Mesenchymal stem cell (in vitro differentiated cells and primary cell): ENCODE results near the gene CR1.
"Not testable (repeated sequence)": the region's sequence is repeated elsewhere in the genome, so short reads cannot be mapped to it uniquely, and the experiment has no call there.

Experiments
- DNase-seq: peaks from one replicate; pipeline ENCODE4 v3.0.0-alpha.2; 2013
- H2AFZ ChIP-seq: one replicate; pipeline ENCODE4 v1.6.1; 2013; ENCODE audit warnings: low read depth, mild to moderate bottlenecking, control low read depth, inconsistent platforms, low read length, moderate library complexity
- H2AK5ac ChIP-seq: 2 replicates; pipeline ENCODE4 v1.6.1; 2013; ENCODE audit warnings: low read length, moderate library complexity, mild to moderate bottlenecking, inconsistent platforms; ENCODE audit not compliant: severe bottlenecking
- H2BK120ac ChIP-seq: one replicate; pipeline ENCODE4 v1.6.1; 2013; ENCODE audit warnings: low read depth, mild to moderate bottlenecking, inconsistent platforms, low read length, moderate library complexity
- H2BK12ac ChIP-seq, 2 experiments: one replicate each; pipeline ENCODE4 v1.6.1; 2013; ENCODE audit warnings: inconsistent platforms in 2 of 2, low read length in 2 of 2, mild to moderate bottlenecking in 2 of 2, moderate library complexity in 2 of 2, control low read depth in 1 of 2
- H2BK15ac ChIP-seq: one replicate; pipeline ENCODE4 v1.6.1; 2013; ENCODE audit warnings: mild to moderate bottlenecking, low read depth, inconsistent platforms; ENCODE audit not compliant: poor library complexity, severe bottlenecking
- H2BK5ac ChIP-seq: 2 replicates; pipeline ENCODE4 v1.6.1; 2013; ENCODE audit warnings: low read depth, mild to moderate bottlenecking, low read length, control low read depth, inconsistent platforms; ENCODE audit not compliant: poor library complexity, severe bottlenecking
- H3K14ac ChIP-seq, 2 experiments: one replicate each; pipeline ENCODE4 v1.6.1; 2013; ENCODE audit warnings: inconsistent platforms in 2 of 2, low read length in 2 of 2, control low read depth in 1 of 2, mild to moderate bottlenecking in 1 of 2, moderate library complexity in 1 of 2
- H3K18ac ChIP-seq, 2 experiments: one replicate each; pipeline ENCODE4 v1.6.1; 2013; ENCODE audit warnings: inconsistent platforms in 2 of 2, low read length in 2 of 2, control low read depth in 1 of 2, low read depth in 1 of 2, mild to moderate bottlenecking in 1 of 2
- H3K23ac ChIP-seq, 2 experiments: one replicate each; pipeline ENCODE4 v1.6.1; 2013; ENCODE audit warnings: inconsistent platforms in 2 of 2, low read length in 2 of 2, mild to moderate bottlenecking in 2 of 2, moderate library complexity in 2 of 2, control low read depth in 1 of 2
- H3K27ac ChIP-seq: 2 replicates; pipeline ENCODE4 v1.5.1; 2013; ENCODE audit warnings: mild to moderate bottlenecking, moderate library complexity, low read length, control low read depth, inconsistent platforms; ENCODE audit not compliant: poor library complexity, severe bottlenecking
- H3K27me3 ChIP-seq, 2 experiments: 2 replicates each; pipeline versions ENCODE4 v1.6.1 to v1.7.0; 2013; ENCODE audit warnings: low read length in 2 of 2, mild to moderate bottlenecking in 2 of 2, moderate library complexity in 2 of 2, control low read depth in 1 of 2, inconsistent platforms in 1 of 2; ENCODE audit not compliant: control insufficient read depth in 1 of 2, insufficient read depth in 1 of 2
- H3K36me3 ChIP-seq, 2 experiments: 2 replicates each; pipeline versions ENCODE4 v1.6.1 to v1.7.0; 2013; ENCODE audit warnings: low read length in 2 of 2, control low read depth in 1 of 2, inconsistent platforms in 1 of 2, low read depth in 1 of 2, mild to moderate bottlenecking in 1 of 2; ENCODE audit not compliant: insufficient read depth in 2 of 2, control insufficient read depth in 1 of 2
- H3K4ac ChIP-seq, 2 experiments: one replicate each; pipeline ENCODE4 v1.6.1; 2013; ENCODE audit warnings: inconsistent platforms in 2 of 2, low read length in 2 of 2, mild to moderate bottlenecking in 2 of 2, moderate library complexity in 2 of 2, control low read depth in 1 of 2, low read depth in 1 of 2
- H3K4me1 ChIP-seq: 2 replicates; pipeline ENCODE4 v1.6.1; 2013; ENCODE audit warnings: low read depth, low read length, control low read depth; ENCODE audit not compliant: control insufficient read depth, insufficient read depth
- H3K4me2 ChIP-seq: 2 replicates; pipeline ENCODE4 v1.6.1; 2013; ENCODE audit warnings: low read length, mild to moderate bottlenecking, inconsistent platforms; ENCODE audit not compliant: poor library complexity, severe bottlenecking
- H3K4me3 ChIP-seq, 2 experiments: 2 replicates each; pipeline versions ENCODE4 v1.5.1 to v1.7.0; 2013; ENCODE audit warnings: low read length in 2 of 2, mild to moderate bottlenecking in 2 of 2, control low read depth in 1 of 2, low read depth in 1 of 2; ENCODE audit not compliant: insufficient read depth in 1 of 2
- H3K79me1 ChIP-seq: replicated peaks from 2 replicates; pipeline ENCODE4 v1.6.1; 2013; ENCODE audit warnings: mild to moderate bottlenecking, control low read depth, low read length, inconsistent platforms; ENCODE audit not compliant: poor library complexity, severe bottlenecking
- H3K9ac ChIP-seq: 2 replicates; pipeline ENCODE4 v1.7.0; 2013; ENCODE audit warnings: mild to moderate bottlenecking, low read length, moderate library complexity
- H3K9me3 ChIP-seq: 2 replicates; pipeline ENCODE4 v1.7.0; 2013; ENCODE audit warnings: mild to moderate bottlenecking, low read length; ENCODE audit not compliant: control insufficient read depth
- H4K8ac ChIP-seq: one replicate; pipeline ENCODE4 v1.6.1; 2013; ENCODE audit warnings: inconsistent platforms, mild to moderate bottlenecking, low read length, moderate library complexity
- H4K91ac ChIP-seq: one replicate; pipeline ENCODE4 v1.6.1; 2013; ENCODE audit warnings: mild to moderate bottlenecking, low read length, inconsistent platforms
- WGBS: methylation state at CpG from one replicate; pipeline ENCODE4 v1.1.7; 2013; ENCODE audit warnings: mixed read lengths; 5-methylcytosine and 5-hydroxymethylcytosine counted together

Gene CR1

DNA sequence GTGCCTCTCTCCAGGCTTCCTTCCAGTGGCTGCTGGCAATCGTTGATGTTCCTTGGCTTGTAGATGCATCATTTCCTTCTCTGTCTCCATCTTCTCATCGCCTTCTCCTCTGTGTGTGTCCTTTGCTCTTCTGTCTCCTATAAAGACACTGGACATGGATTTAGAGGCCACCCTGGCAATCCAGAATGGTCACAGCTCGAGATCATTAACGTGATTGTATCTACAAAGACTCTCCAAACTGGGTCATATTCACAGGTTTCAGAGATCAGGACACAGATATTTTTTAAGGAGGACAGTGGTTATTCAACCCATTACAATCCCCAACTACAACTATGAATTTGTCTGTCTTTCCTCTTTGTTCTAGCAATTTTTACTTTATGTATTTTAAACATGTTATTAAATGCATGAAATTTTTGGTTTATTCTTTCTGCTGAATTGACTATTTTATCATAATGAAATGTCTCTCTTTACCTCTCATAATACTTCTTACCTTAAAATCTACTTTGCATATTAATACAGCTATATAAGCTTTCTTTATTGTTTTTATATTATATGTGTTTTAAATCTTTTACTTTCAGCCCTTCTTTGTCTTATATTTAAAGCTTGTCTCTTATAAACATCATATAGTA, 22.8 kb downstream of the CR1 start:
- Histone ChIP-seq H3K14ac (no peak overlapping the region), H3K36me3 (no peaks in the 10 kb centered on the region), H3K4me2 (no peak overlapping the region), H2AFZ (no peak overlapping the region), H2BK15ac (no peak overlapping the region), H3K27ac (no peak overlapping the region), H2BK5ac (no peak overlapping the region), H3K4ac (no peak overlapping the region), H3K9me3 (no peaks in the 10 kb centered on the region), H3K9ac (no peak overlapping the region), H4K8ac (no peak overlapping the region), H3K4me3 (no peak overlapping the region), H2AK5ac (no peak overlapping the region), H3K18ac (no peak overlapping the region), H2BK12ac (no peak overlapping the region), H4K91ac (no peak overlapping the region), H3K27me3 (peaks cover 0 to 4% of the 10 kb centered on the region in 2 experiments), H3K23ac (no peak overlapping the region), H2BK120ac (no peak overlapping the region), H3K4me1 (no peaks in the 10 kb centered on the region), H3K79me1 (no peaks in the 10 kb centered on the region)
- WGBS = 72% methylated on average over 3 of the region's 4 CpGs
- no peak for DNase-seq

DNA sequence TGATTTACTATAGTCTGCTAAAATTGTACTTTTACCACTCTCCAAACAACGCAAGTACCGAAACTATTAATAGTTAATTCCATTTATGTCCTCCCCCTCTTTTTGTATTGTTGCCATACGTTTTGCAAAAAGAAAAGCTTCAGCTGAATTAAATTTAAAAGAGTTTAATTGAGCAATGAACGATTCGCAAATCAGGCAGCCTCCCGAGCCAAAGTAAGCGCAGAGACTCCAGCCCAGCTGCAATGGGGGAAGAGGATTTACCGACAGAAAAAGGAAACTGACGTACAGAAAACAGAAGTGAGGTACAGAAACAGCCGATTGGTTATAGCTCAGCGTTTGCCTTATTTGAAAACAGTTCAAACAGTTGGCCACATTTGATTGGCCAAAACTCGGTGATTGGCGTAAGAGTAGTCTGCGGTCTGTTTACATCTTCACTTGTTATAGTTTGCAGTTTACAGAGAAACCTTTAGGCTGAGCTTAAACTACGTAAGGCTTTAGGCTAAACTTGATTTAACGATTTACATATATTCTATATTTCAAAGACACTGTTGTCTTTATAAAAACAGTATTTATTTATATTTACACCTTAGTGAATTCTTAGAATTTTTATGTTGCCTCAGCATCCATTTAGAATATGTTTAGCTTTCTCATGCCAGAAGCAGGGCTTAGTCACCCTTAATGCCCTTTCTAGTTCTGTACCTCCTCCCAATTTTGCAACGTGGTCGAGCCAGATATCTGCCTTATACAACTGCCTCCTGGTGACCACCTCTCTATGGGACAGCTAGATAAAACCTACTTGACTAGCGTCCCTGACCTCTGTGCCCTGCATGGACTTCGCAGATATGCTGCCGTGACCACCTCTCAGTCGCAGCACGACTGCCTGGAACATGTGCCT, 23.8 kb downstream of the CR1 start:
- Histone ChIP-seq H3K23ac (no peak overlapping the region), H2BK12ac (no peak overlapping the region), H3K27me3 (peaks cover 0 to 7% of the 10 kb centered on the region in 2 experiments), H2AFZ (no peak overlapping the region), H2BK15ac (no peak overlapping the region), H3K4ac (no peak overlapping the region), H4K8ac (no peak overlapping the region), H4K91ac (no peak overlapping the region), H3K9ac (no peak overlapping the region), H2BK5ac (no peak overlapping the region), H3K27ac (no peak overlapping the region), H3K36me3 (no peaks in the 10 kb centered on the region), H3K4me3 (no peak overlapping the region), H3K4me1 (no peaks in the 10 kb centered on the region), H3K79me1 (no peaks in the 10 kb centered on the region), H3K14ac (no peak overlapping the region), H2BK120ac (no peak overlapping the region), H3K9me3 (no peaks in the 10 kb centered on the region), H3K4me2 (no peak overlapping the region), H3K18ac (no peak overlapping the region), H2AK5ac (no peak overlapping the region)
- 82% methylated on average over 20 of the region's 23 CpGs for WGBS
- DNase-seq = no peak

DNA sequence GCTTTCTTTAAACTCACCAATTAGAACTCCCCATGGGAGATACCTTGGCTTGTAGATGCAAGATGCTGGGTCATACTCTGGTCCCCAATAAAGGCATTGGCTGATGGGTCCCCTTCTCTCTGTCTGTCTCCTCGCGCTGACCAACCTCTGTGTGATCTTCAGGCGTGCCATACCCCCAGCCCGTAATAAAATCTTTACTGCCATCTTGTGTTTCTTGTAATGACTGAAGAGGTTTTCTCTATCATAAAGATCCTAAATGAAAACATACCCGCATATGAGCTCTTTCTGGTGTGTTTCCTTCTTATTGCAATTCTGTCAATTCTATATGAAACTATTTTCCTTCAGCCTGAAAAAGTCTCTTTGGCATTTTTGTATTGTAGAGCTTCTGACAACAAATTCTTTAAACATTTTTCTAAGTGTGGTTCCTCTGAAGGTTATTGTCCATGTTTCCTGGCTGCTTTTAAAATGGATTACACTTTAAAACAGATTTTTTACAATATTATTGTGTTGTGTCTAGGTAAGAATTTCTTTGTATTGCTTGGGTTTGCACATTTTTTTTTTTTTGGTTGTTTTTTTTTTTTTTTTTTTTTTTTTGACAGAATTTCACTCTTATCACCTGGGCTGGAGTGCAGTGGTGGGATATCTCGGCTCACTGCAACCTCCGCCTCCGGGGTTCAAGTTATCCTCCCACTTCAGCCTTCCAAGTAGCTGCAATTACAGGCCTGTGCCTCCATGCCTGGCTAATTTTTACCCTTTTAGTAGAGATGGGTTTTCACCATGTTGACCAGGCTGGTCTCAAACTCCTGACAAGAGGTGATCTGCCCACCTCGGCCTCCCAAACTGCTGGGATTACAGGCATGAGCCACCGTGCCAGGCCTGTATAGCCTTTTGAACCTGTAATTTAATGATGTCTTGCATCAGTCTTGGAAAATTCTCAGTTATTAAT, 24.7 kb downstream of the CR1 start:
- WGBS = 90% methylated on average over 6 of the region's 10 CpGs
- H3K4me1 ChIP-seq, H3K14ac ChIP-seq, H3K27me3 ChIP-seq, H3K4me3 ChIP-seq, H2BK12ac ChIP-seq, H3K4ac ChIP-seq, H2AK5ac ChIP-seq, H3K18ac ChIP-seq, H3K79me1 ChIP-seq, H2BK5ac ChIP-seq, H2BK120ac ChIP-seq, H3K9me3 ChIP-seq, H3K36me3 ChIP-seq, H3K4me2 ChIP-seq, H3K9ac ChIP-seq, H4K91ac ChIP-seq, H3K23ac ChIP-seq, DNase-seq, H4K8ac ChIP-seq, H3K27ac ChIP-seq, H2BK15ac ChIP-seq, H2AFZ ChIP-seq: not testable (repeated sequence)

DNA sequence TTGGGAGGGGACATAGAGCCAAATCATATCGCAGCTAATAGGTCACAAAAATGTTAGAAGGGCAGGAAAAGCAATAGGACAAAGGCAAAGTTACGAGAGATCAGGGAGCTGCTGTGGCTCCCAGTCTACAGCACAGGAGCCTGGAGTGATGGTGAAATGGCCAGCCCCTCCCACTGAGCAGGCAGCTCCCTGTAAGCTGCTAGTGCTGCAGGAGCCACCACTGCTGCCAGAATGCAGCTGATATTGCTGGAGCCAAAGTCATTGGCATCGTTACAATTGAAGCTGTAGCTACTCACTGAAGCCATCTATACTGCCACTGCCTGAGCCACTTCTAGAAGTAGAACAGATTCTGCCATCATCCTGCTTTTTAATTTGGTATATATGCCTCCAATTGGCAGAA, 29.3 kb downstream of the CR1 start:
- not testable (repeated sequence) for H3K79me1 ChIP-seq, H3K4ac ChIP-seq, H3K23ac ChIP-seq, H3K18ac ChIP-seq, H3K9me3 ChIP-seq, H3K27ac ChIP-seq, H2BK5ac ChIP-seq, H3K4me3 ChIP-seq, H3K27me3 ChIP-seq, H4K91ac ChIP-seq, H3K9ac ChIP-seq, H2BK15ac ChIP-seq, H2AFZ ChIP-seq, H3K36me3 ChIP-seq, H2AK5ac ChIP-seq, H2BK120ac ChIP-seq, H3K4me1 ChIP-seq, H2BK12ac ChIP-seq, H3K14ac ChIP-seq, H4K8ac ChIP-seq, H3K4me2 ChIP-seq, DNase-seq
- WGBS = no CpG with 5 or more reads among the region's 3 CpGs
